Stimulated activated naive CD8-positive, alpha-beta T cell treated with anti-CD3 and anti-CD28 coated beads, Interleukin-15, Interleukin-2, amounts not matched to agents 100 ng/mL and 50 ng/mL, for 24 hours (primary cell): ENCODE data around the gene SLFNL1.

Experiments
- H3K27ac Mint-ChIP-seq: one replicate; pipeline ENCODE4 v1.8.0; 2021; ENCODE audit warnings: mild to moderate bottlenecking, mixed read lengths
- H3K27me3 Mint-ChIP-seq: one replicate; pipeline ENCODE4 v1.8.0; 2021; ENCODE audit warnings: mixed read lengths
- H3K36me3 Mint-ChIP-seq: one replicate; pipeline ENCODE4 v1.8.0; 2021; ENCODE audit warnings: low read depth, mixed read lengths
- H3K4me1 Mint-ChIP-seq: one replicate; pipeline ENCODE4 v1.8.0; 2021; ENCODE audit warnings: low read depth, mixed read lengths
- H3K4me3 Mint-ChIP-seq: one replicate; pipeline ENCODE4 v1.8.0; 2021; ENCODE audit warnings: mild to moderate bottlenecking, mixed read lengths
- H3K9me3 Mint-ChIP-seq: one replicate; pipeline ENCODE4 v1.8.0; 2021; ENCODE audit warnings: mixed read lengths

SLFNL1 gene

DNA sequence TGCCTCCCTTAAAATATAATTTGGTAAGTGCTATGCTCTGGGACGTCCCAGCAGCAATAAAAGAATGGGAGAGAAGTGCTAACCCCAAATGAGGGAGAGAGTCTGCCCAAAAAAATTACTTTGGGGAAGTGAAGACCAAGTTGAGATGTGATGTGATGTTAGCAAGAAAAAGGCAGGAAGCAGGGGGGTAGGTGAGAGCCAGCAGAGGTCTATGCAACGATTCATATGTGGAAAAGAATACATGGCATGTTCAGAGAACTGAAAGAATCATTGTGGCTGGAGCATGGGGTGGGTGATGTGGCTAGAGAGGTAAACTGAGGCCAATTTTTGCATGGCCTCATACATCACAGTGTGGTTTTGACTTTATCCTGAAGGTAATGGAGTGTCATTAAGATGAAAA is 47.6 kb downstream of the SLFNL1 start:
- H3K4me1 Mint-ChIP-seq: peaks cover 16% of the 10 kb centered on the region
- H3K27me3 Mint-ChIP-seq: no peaks in the 10 kb centered on the region
- no peaks in the 10 kb centered on the region for H3K9me3 Mint-ChIP-seq
- H3K4me3 Mint-ChIP-seq: no peak overlapping the region
- no peaks in the 10 kb centered on the region for H3K36me3 Mint-ChIP-seq
- no peak overlapping the region for H3K27ac Mint-ChIP-seq

GRCh38 chr1:40971966-40972365 is 49.6 kb downstream of the SLFNL1 start:
- H3K4me1 Mint-ChIP-seq: peaks cover 10% of the 10 kb centered on the region
- H3K27ac Mint-ChIP-seq: no peak overlapping the region
- H3K36me3 Mint-ChIP-seq: no peaks in the 10 kb centered on the region
- H3K27me3 Mint-ChIP-seq: no peaks in the 10 kb centered on the region
- no peak overlapping the region for H3K4me3 Mint-ChIP-seq
- H3K9me3 Mint-ChIP-seq: no peaks in the 10 kb centered on the region

- no peak overlapping the region for H3K27ac Mint-ChIP-seq
- no peaks in the 10 kb centered on the region for H3K36me3 Mint-ChIP-seq
- H3K9me3 Mint-ChIP-seq: no peaks in the 10 kb centered on the region
- no peak overlapping the region for H3K4me3 Mint-ChIP-seq
- H3K27me3 Mint-ChIP-seq: no peaks in the 10 kb centered on the region
- H3K4me1 Mint-ChIP-seq: no peaks in the 10 kb centered on the region
Measured at GRCh38 chr1:40969445-40969844, 52.1 kb downstream of the SLFNL1 start.

DNA sequence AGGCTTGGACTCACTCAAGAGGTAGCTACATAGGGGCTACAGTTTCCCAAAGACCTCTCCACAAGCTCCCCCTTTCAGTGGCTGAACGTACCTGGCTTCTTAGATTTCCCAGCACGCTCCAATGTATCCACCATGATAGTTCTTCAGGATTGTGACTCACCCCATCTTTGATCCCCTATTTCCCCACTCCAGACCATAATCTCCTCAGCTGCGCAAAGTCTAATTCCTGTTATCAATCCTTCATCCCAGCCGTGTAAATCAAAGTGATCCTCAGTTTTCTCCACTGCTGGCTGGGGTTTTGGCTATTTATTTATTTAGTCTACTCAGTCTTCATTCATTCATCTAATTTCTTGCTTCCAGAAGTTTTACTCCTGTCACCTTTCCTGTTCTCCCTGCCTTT is 55.1 kb downstream of the SLFNL1 start:
- no peak overlapping the region for H3K4me3 Mint-ChIP-seq
- no peaks in the 10 kb centered on the region for H3K36me3 Mint-ChIP-seq
- H3K27ac Mint-ChIP-seq: no peak overlapping the region
- no peaks in the 10 kb centered on the region for H3K27me3 Mint-ChIP-seq
- H3K9me3 Mint-ChIP-seq: no peaks in the 10 kb centered on the region
- no peaks in the 10 kb centered on the region for H3K4me1 Mint-ChIP-seq
